CD4-positive, alpha-beta T cell (primary cell): ENCODE measurements around the gene MAST4. TPM values are rescaled to one million over a fixed set of nuclear protein-coding genes. Genes with fewer than 3 reads are reported as not detected.

Experiments
- ATAC-seq: fragments of 200-7000 bp; cut with Tn5 transposase; one replicate; pipeline ENCODE4 v1.10.0; 2022; ENCODE audit warnings: mild to moderate bottlenecking; ENCODE audit not compliant: poor library complexity
- CTCF ChIA-PET: fragments of 350-600 bp; sonication (Branson Sonifier 250); formaldehyde crosslinking; loops from one replicate; lab custom pipeline; 2021; ENCODE audit warnings: antibody characterized with exemption, inconsistent platforms; lab: Charles Lee
- POLR2A ChIA-PET: fragments of 350-600 bp; sonication (Branson Sonifier 250); formaldehyde crosslinking; loops from one replicate; lab custom pipeline; 2021; ENCODE audit warnings: antibody characterized with exemption, inconsistent platforms; lab: Charles Lee
- DNase-seq, 14 experiments: peaks; one replicate each; pipeline ENCODE4 v3.0.0-alpha.2; 2013 to 2020; ENCODE audit warnings: mixed read lengths in 2 of 14
- H3K27ac ChIP-seq, 2 donors: one replicate each; pipeline versions ENCODE4 v1.5.1 to v1.7.0; 2013; ENCODE audit warnings: low read length in 2 of 2, low read depth in 1 of 2, mild to moderate bottlenecking in 1 of 2
- H3K27me3 ChIP-seq, 2 experiments: 1 replicate in 1 of 2; 2 replicates in 1 of 2; pipeline versions ENCODE4 v1.6.1 to v1.7.0; 2013; ENCODE audit warnings: low read length in 2 of 2, control low read depth in 1 of 2, mild to moderate bottlenecking in 1 of 2, moderate library complexity in 1 of 2; ENCODE audit not compliant: insufficient read depth in 2 of 2, control insufficient read depth in 1 of 2
- H3K36me3 ChIP-seq: one replicate; pipeline ENCODE4 v1.6.1; 2013; ENCODE audit warnings: low read length, control low read depth; ENCODE audit not compliant: insufficient read depth
- H3K4me1 ChIP-seq: one replicate; pipeline ENCODE4 v1.6.1; 2013; ENCODE audit warnings: low read length, control low read depth; ENCODE audit not compliant: insufficient read depth
- H3K4me3 ChIP-seq: one replicate; pipeline ENCODE4 v1.5.1; 2013; ENCODE audit warnings: mild to moderate bottlenecking, low read length, moderate library complexity
- H3K9me3 ChIP-seq, 2 experiments: 1 replicate in 1 of 2; 2 replicates in 1 of 2; pipeline versions ENCODE4 v1.6.1 to v1.7.0; 2013; ENCODE audit warnings: low read length in 2 of 2, mild to moderate bottlenecking in 2 of 2, control low read depth in 1 of 2, moderate library complexity in 1 of 2; ENCODE audit not compliant: control insufficient read depth in 1 of 2, insufficient read depth in 1 of 2
- H3K27ac Mint-ChIP-seq: one replicate; pipeline ENCODE4 v1.8.0; 2020; ENCODE audit warnings: mixed read lengths
- H3K27me3 Mint-ChIP-seq: one replicate; pipeline ENCODE4 v1.8.0; 2021; ENCODE audit warnings: mixed read lengths
- H3K36me3 Mint-ChIP-seq: one replicate; pipeline ENCODE4 v1.8.0; 2021; ENCODE audit warnings: low read depth, mixed read lengths
- H3K4me1 Mint-ChIP-seq: one replicate; pipeline ENCODE4 v1.8.0; 2021; ENCODE audit warnings: low read depth, mixed read lengths
- H3K4me3 Mint-ChIP-seq: one replicate; pipeline ENCODE4 v1.8.0; 2020; ENCODE audit warnings: mild to moderate bottlenecking, mixed read lengths
- H3K9me3 Mint-ChIP-seq: one replicate; pipeline ENCODE4 v1.8.0; 2020; ENCODE audit warnings: mixed read lengths
- intact Hi-C, 2 experiments: fragments of 100-400 bp; cut with DNase I in 1 of 2; cut with micrococcal nuclease in 1 of 2; formaldehyde crosslinking; loops; one replicate each; pipeline versions ENCODE4 v1.15.1 to v1.9.0; 2023 to 2025; cut with DNase I, micrococcal nuclease
- total RNA-seq, 174 experiments: library from RNA in 2 of 174; stranded (reverse) in 2 of 174; gene quantifications; one replicate each; pipeline ENCODE4 v1.2.3 and lab custom pipeline; 2021 to 2026
- TF ChIP-seq, protein P1 (sequence below): fragments of 200-600 bp; IDR thresholded peaks from one replicate; pipeline ENCODE4 v1.8.0; 2022; ENCODE audit warnings: antibody characterized with exemption, mild to moderate bottlenecking

MAST4 gene
- total RNA-seq, 2 experiments from 2014 or later = 21.3 to 21.6 TPM

DNA sequence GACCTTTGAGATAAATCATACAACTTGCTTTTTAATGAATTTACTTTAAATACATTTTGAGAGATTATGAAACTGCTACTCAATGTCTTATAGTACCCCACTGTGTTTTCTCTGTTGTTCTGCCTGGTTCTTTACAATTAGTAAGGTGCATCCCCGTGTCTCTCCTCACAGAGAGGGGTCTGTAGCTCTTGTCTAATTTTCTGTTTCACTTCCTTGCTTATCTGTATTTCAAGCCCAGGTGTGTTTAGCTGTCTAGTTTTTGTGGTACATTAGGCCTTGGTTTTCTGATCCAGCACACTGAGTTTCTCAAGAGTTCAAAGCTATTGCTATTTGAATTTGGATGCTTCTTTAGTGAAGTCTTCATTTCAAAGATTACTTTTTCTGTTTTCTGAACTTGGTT, 105.1 kb downstream of the MAST4 start:
- Histone ChIP-seq H3K9me3 (no peaks in the 10 kb centered on the region), H3K27me3 (no peaks in the 10 kb centered on the region), H3K4me1 (no peaks in the 10 kb centered on the region), H3K4me3 (no peak overlapping the region), H3K27ac (no peak overlapping the region), H3K36me3 (no peaks in the 10 kb centered on the region)
- Mint-ChIP-seq H3K27ac (no peak overlapping the region), H3K9me3 (no peaks in the 10 kb centered on the region), H3K4me1 (no peaks in the 10 kb centered on the region), H3K4me3 (no peak overlapping the region), H3K36me3 (no peaks in the 10 kb centered on the region), H3K27me3 (peaks cover 13% of the 10 kb centered on the region)
- no peak for ATAC-seq
- ChIA-PET POLR2A (no interaction called here), CTCF (no interaction called here)
- TF ChIP-seq, protein P1, sequence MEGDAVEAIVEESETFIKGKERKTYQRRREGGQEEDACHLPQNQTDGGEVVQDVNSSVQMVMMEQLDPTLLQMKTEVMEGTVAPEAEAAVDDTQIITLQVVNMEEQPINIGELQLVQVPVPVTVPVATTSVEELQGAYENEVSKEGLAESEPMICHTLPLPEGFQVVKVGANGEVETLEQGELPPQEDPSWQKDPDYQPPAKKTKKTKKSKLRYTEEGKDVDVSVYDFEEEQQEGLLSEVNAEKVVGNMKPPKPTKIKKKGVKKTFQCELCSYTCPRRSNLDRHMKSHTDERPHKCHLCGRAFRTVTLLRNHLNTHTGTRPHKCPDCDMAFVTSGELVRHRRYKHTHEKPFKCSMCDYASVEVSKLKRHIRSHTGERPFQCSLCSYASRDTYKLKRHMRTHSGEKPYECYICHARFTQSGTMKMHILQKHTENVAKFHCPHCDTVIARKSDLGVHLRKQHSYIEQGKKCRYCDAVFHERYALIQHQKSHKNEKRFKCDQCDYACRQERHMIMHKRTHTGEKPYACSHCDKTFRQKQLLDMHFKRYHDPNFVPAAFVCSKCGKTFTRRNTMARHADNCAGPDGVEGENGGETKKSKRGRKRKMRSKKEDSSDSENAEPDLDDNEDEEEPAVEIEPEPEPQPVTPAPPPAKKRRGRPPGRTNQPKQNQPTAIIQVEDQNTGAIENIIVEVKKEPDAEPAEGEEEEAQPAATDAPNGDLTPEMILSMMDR = no peak
- no peak for DNase-seq
- intact Hi-C loops = no loop called here

DNA sequence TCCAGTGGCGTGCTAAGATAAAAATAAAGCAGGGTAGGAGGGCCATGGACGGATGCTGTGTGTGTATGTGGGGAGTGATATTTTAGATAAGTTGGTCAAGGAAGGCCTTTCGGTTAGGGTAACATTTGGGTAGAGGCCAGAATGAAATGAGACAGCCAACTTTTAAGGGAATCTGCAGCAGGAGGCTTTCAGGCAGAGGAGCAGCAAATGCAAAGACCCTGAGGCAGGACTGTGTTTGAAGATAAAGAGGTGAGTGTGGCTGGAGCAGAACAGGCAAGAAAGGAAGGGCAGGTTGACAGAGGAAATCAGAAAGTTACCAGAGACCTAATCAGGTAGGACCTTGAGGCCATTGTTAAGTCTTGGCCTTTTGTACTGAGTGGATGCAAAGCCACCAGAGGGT, 106.2 kb downstream of the MAST4 start:
- H3K27ac ChIP-seq = no peak overlapping the region
- intact Hi-C loops = no loop called here
- ATAC-seq = no peak
- H3K27me3 ChIP-seq = no peaks in the 10 kb centered on the region
- Mint-ChIP-seq H3K27ac (no peak overlapping the region), H3K27me3 (peaks cover 13% of the 10 kb centered on the region), H3K4me1 (no peaks in the 10 kb centered on the region), H3K36me3 (no peaks in the 10 kb centered on the region), H3K9me3 (no peaks in the 10 kb centered on the region), H3K4me3 (no peak overlapping the region)
- ChIA-PET CTCF (no interaction called here), POLR2A (no interaction called here)
- H3K4me1 ChIP-seq = no peaks in the 10 kb centered on the region
- H3K4me3 ChIP-seq = no peak overlapping the region
- H3K36me3 ChIP-seq = no peaks in the 10 kb centered on the region
- TF ChIP-seq, protein P1 = no peak
- DNase-seq = no peak
- H3K9me3 ChIP-seq = no peaks in the 10 kb centered on the region

- no peaks in the 10 kb centered on the region for H3K36me3 ChIP-seq
- H3K4me1 Mint-ChIP-seq = no peaks in the 10 kb centered on the region
- H3K27me3 ChIP-seq = no peaks in the 10 kb centered on the region
- no peaks in the 10 kb centered on the region for H3K9me3 Mint-ChIP-seq
- H3K27ac ChIP-seq = no peak overlapping the region
- H3K9me3 ChIP-seq = no peaks in the 10 kb centered on the region
- CTCF ChIA-PET = no interaction called here
- POLR2A ChIA-PET = no interaction called here
- ATAC-seq (no peak), DNase-seq (no peak)
- H3K36me3 Mint-ChIP-seq = no peaks in the 10 kb centered on the region
- H3K27ac Mint-ChIP-seq = no peak overlapping the region
- TF ChIP-seq, protein P1 = no peak
- no peaks in the 10 kb centered on the region for H3K4me1 ChIP-seq
- no peak overlapping the region for H3K4me3 Mint-ChIP-seq
- H3K4me3 ChIP-seq = no peak overlapping the region
- intact Hi-C loops = no loop called here
- peaks cover 15% of the 10 kb centered on the region for H3K27me3 Mint-ChIP-seq
Measured at GRCh38 chr5:66704790-66705425, 108.7 kb downstream of the MAST4 start.
